ENCODE measurements around the gene DHX58. TPM values are rescaled to one million over a fixed set of nuclear protein-coding genes. Genes with fewer than 3 reads are reported as not detected.

Gene DHX58
- total RNA-seq, 2 experiments from 2014 or later: 44.4 to 46.3 TPM

- CTCF ChIA-PET: no interaction called here
- Mint-ChIP-seq H3K9me3 (no peaks in the 10 kb centered on the region), H3K4me1 (ENCODE audit: low read depth) (peaks cover 4% of the 10 kb centered on the region), H3K4me3 (no peak overlapping the region), H3K27ac (no peak overlapping the region), H3K27me3 (ENCODE audit: low read depth) (no peaks in the 10 kb centered on the region), H3K36me3 (ENCODE audit: low read depth) (peaks cover 17% of the 10 kb centered on the region)
- intact Hi-C loops (cut with micrococcal nuclease): no loop called here
- DNase-seq: no peak
Observed at GRCh38 chr17:42125565-42125964, 13.1 kb upstream of the DHX58 start.

- H3K9me3 Mint-ChIP-seq: no peaks in the 10 kb centered on the region
- H3K36me3 Mint-ChIP-seq (ENCODE audit: low read depth): peaks cover 22% of the 10 kb centered on the region
- H3K27ac Mint-ChIP-seq: no peak overlapping the region
- intact Hi-C loops (cut with micrococcal nuclease): no loop called here
- no peak overlapping the region for H3K4me3 Mint-ChIP-seq
- H3K4me1 Mint-ChIP-seq (ENCODE audit: low read depth): peaks cover 13% of the 10 kb centered on the region
- DNase-seq: no peak
- H3K27me3 Mint-ChIP-seq (ENCODE audit: low read depth): no peaks in the 10 kb centered on the region
- CTCF ChIA-PET: interaction anchor here (0.6 to 0.7 kb wide), 2 partner anchors 59 to 819 kb away, joined by 3 to 4 read pairs; no protein-coding TSS in a partner anchor
Observed at GRCh38 chr17:42124256-42124655, 11.7 kb upstream of the DHX58 start.

- no peak within 1 kb of the TSS for H3K27ac Mint-ChIP-seq
- no peak for DNase-seq
- intact Hi-C loops (cut with micrococcal nuclease): no loop called here
Observed at GRCh38 chr17:42122371-42123303, 10.1 kb upstream of the DHX58 start, which contains the start of gene HSPB9. TSS of gene HSPB9 (plus strand) at chr17:42122804. CDS start at chr17:42122851, 47 bp downstream.

GRCh38 chr17:42120770-42121769, 8.6 kb upstream of the DHX58 start, which contains the start of gene KAT2A:
TSS of gene KAT2A (minus strand) at chr17:42121367. CDS start at chr17:42121304, 63 bp downstream.
- no peaks in the 10 kb centered on the region for H3K27me3 Mint-ChIP-seq (ENCODE audit: low read depth)
- peaks cover 28% of the 10 kb centered on the region for H3K4me1 Mint-ChIP-seq (ENCODE audit: low read depth)
- H3K36me3 Mint-ChIP-seq (ENCODE audit: low read depth): peaks cover 33% of the 10 kb centered on the region
- no peaks in the 10 kb centered on the region for H3K9me3 Mint-ChIP-seq
- peak within 1 kb of the TSS; percentile 72 for H3K27ac Mint-ChIP-seq
- CTCF ChIA-PET: interaction anchor here (0.6 to 5.6 kb wide), 9 partner anchors 13 to 283 kb away, joined by 3 to 29 read pairs (median 5); partner anchors contain the start of genes CNP and KCNH4
- intact Hi-C loops (cut with micrococcal nuclease): loop anchor here (1.0 kb wide), 1 partner anchor 34 kb away; no protein-coding TSS in a partner anchor
- peak within 1 kb of the TSS; percentile 59 for H3K4me3 Mint-ChIP-seq
- DNase-seq: peak; percentile 80

More at GRCh38 chr17:42122371-42123303, 10.1 kb upstream of the DHX58 start, which contains the start of gene HSPB9:
- peaks cover 27% of the 10 kb centered on the region for H3K36me3 Mint-ChIP-seq (ENCODE audit: low read depth)
- peaks cover 21% of the 10 kb centered on the region for H3K4me1 Mint-ChIP-seq (ENCODE audit: low read depth)
- H3K4me3 Mint-ChIP-seq: peak within 1 kb of the TSS; percentile 59
- H3K27me3 Mint-ChIP-seq (ENCODE audit: low read depth): no peaks in the 10 kb centered on the region
- CTCF ChIA-PET: interaction anchor here (0.5 kb wide), 1 partner anchor 9 kb away, joined by 3 read pairs; no protein-coding TSS in a partner anchor
- H3K9me3 Mint-ChIP-seq: no peaks in the 10 kb centered on the region

- H3K36me3 Mint-ChIP-seq (ENCODE audit: low read depth): peaks cover 40% of the 10 kb centered on the region
- CTCF ChIA-PET: interaction anchor here (0.7 to 5.6 kb wide), 13 partner anchors 10 to 340 kb away, joined by 3 to 29 read pairs (median 5); partner anchors contain the start of genes CNP and KCNH4
- intact Hi-C loops (cut with micrococcal nuclease): no loop called here
Observed at GRCh38 chr17:42120161-42120769, 7.8 kb upstream of the DHX58 start.

GRCh38 chr17:42119301-42119700, 6.8 kb upstream of the DHX58 start:
- Mint-ChIP-seq H3K4me1 (ENCODE audit: low read depth) (peaks cover 28% of the 10 kb centered on the region), H3K9me3 (no peaks in the 10 kb centered on the region), H3K4me3 (peak overlapping the region; percentile 14), H3K27ac (no peak overlapping the region), H3K36me3 (ENCODE audit: low read depth) (peaks cover 38% of the 10 kb centered on the region), H3K27me3 (ENCODE audit: low read depth) (no peaks in the 10 kb centered on the region)
- no peak for DNase-seq
- intact Hi-C loops (cut with micrococcal nuclease): loop anchor here (5.0 to 10.0 kb wide), 2 partner anchors 202 to 406 kb away; partner anchors contain the start of gene ACLY
- CTCF ChIA-PET: interaction anchor here (0.6 to 5.6 kb wide), 19 partner anchors 9 to 341 kb away, joined by 3 to 29 read pairs (median 4); partner anchors contain the start of genes CNP and KCNH4

More at GRCh38 chr17:42120161-42120769, 7.8 kb upstream of the DHX58 start:
- H3K9me3 Mint-ChIP-seq: no peaks in the 10 kb centered on the region
- no peak overlapping the region for H3K27ac Mint-ChIP-seq
- no peak for DNase-seq
- H3K4me3 Mint-ChIP-seq: peak overlapping the region; percentile 59
- H3K27me3 Mint-ChIP-seq (ENCODE audit: low read depth): no peaks in the 10 kb centered on the region
- peaks cover 28% of the 10 kb centered on the region for H3K4me1 Mint-ChIP-seq (ENCODE audit: low read depth)

- peak overlapping the region; percentile 14 for H3K27ac Mint-ChIP-seq
- peaks cover 28% of the 10 kb centered on the region for H3K4me1 Mint-ChIP-seq (ENCODE audit: low read depth)
- intact Hi-C loops (cut with micrococcal nuclease): loop anchor here (1.0 to 10.0 kb wide), 4 partner anchors 63 to 406 kb away; partner anchors contain the start of genes ACLY and KCNH4
- H3K9me3 Mint-ChIP-seq: no peaks in the 10 kb centered on the region
- DNase-seq: peak; percentile 71
- peaks cover 39% of the 10 kb centered on the region for H3K36me3 Mint-ChIP-seq (ENCODE audit: low read depth)
- CTCF ChIA-PET: interaction anchor here (0.6 to 5.6 kb wide), 19 partner anchors 10 to 285 kb away, joined by 3 to 29 read pairs (median 4); partner anchors contain the start of genes CNP, DNAJC7 and KCNH4
- no peaks in the 10 kb centered on the region for H3K27me3 Mint-ChIP-seq (ENCODE audit: low read depth)
- H3K4me3 Mint-ChIP-seq: peak overlapping the region; percentile 10
Observed at GRCh38 chr17:42118545-42118944, 6.0 kb upstream of the DHX58 start.

GRCh38 chr17:42118126-42118510, 5.6 kb upstream of the DHX58 start:
- no peak overlapping the region for H3K27ac Mint-ChIP-seq
- H3K4me1 Mint-ChIP-seq (ENCODE audit: low read depth): peaks cover 28% of the 10 kb centered on the region
- no peak overlapping the region for H3K4me3 Mint-ChIP-seq
- intact Hi-C loops (cut with micrococcal nuclease): loop anchor here (1.0 to 10.0 kb wide), 4 partner anchors 63 to 407 kb away; partner anchors contain the start of genes ACLY and KCNH4
- no peaks in the 10 kb centered on the region for H3K9me3 Mint-ChIP-seq
- no peak for DNase-seq
- peaks cover 38% of the 10 kb centered on the region for H3K36me3 Mint-ChIP-seq (ENCODE audit: low read depth)
- H3K27me3 Mint-ChIP-seq (ENCODE audit: low read depth): no peaks in the 10 kb centered on the region
- CTCF ChIA-PET: interaction anchor here (0.6 to 5.6 kb wide), 17 partner anchors 12 to 317 kb away, joined by 3 to 29 read pairs (median 4); partner anchors contain the start of genes CNP, DNAJC7, KCNH4 and NKIRAS2

- Mint-ChIP-seq H3K27me3 (ENCODE audit: low read depth) (no peaks in the 10 kb centered on the region), H3K4me1 (ENCODE audit: low read depth) (peaks cover 32% of the 10 kb centered on the region), H3K9me3 (no peaks in the 10 kb centered on the region), H3K36me3 (ENCODE audit: low read depth) (peaks cover 40% of the 10 kb centered on the region), H3K27ac (no peak overlapping the region), H3K4me3 (no peak overlapping the region)
- intact Hi-C loops (cut with micrococcal nuclease): loop anchor here (1.0 to 10.0 kb wide), 4 partner anchors 64 to 407 kb away; partner anchors contain the start of genes ACLY and KCNH4
- CTCF ChIA-PET: interaction anchor here (0.6 to 5.6 kb wide), 16 partner anchors 13 to 317 kb away, joined by 3 to 29 read pairs (median 4); partner anchors contain the start of genes CNP, DNAJC7, KCNH4 and NKIRAS2
- DNase-seq: no peak
Observed at GRCh38 chr17:42117397-42118125, 5.0 kb upstream of the DHX58 start.

- no peak overlapping the region for H3K4me3 Mint-ChIP-seq
- no peaks in the 10 kb centered on the region for H3K9me3 Mint-ChIP-seq
- CTCF ChIA-PET: interaction anchor here (0.6 to 5.6 kb wide), 12 partner anchors 13 to 1617 kb away, joined by 3 to 38 read pairs (median 4); partner anchors contain the start of genes CNP, DNAJC7 and NKIRAS2
- DNase-seq: peak; percentile 93
- intact Hi-C loops (cut with micrococcal nuclease): loop anchor here (1.0 to 10.0 kb wide), 6 partner anchors 50 to 408 kb away; partner anchors contain the start of gene ACLY
- no peaks in the 10 kb centered on the region for H3K27me3 Mint-ChIP-seq (ENCODE audit: low read depth)
- no peak overlapping the region for H3K27ac Mint-ChIP-seq
- H3K4me1 Mint-ChIP-seq (ENCODE audit: low read depth): peaks cover 36% of the 10 kb centered on the region
- H3K36me3 Mint-ChIP-seq (ENCODE audit: low read depth): peaks cover 40% of the 10 kb centered on the region
Observed at GRCh38 chr17:42116705-42117396, 4.3 kb upstream of the DHX58 start.

All from activated naive CD4-positive, alpha-beta T cell treated with anti-CD3 and anti-CD28 coated beads for 36 hours (primary cell).